ENCODE data around the gene DSTYK.
"Not testable (repeated sequence)": the region's sequence is repeated elsewhere in the genome, so short reads cannot be mapped to it uniquely, and the experiment has no call there.

DSTYK gene

GRCh38 chr1:205217418-205217817, 5.9 kb upstream of the DSTYK start:
- no peak for DNase-seq

- DNase-seq, result no peak
These were observed 5.1 kb upstream of the DSTYK start for GRCh38 chr1:205216588-205216987.

DNA sequence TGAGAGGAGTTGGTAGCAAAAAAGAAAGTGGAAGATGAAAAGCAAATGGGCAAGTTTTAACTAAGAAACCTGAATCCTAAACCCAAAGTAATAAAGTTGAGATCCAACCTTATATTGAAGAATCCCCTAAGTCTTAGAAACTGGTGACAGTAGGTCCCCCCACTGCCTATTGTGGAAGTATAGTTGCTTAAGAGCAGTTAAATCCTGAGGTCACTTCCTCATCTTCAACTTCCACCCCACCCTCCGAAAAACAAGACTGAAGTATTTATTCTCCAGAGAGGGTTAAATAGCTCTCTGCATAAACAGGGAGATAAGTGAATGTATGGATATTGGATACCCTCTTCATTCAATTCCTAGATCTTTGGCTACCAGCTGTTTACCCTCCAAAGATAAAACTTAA, 3.3 kb upstream of the DSTYK start:
- no peak for DNase-seq

DNA sequence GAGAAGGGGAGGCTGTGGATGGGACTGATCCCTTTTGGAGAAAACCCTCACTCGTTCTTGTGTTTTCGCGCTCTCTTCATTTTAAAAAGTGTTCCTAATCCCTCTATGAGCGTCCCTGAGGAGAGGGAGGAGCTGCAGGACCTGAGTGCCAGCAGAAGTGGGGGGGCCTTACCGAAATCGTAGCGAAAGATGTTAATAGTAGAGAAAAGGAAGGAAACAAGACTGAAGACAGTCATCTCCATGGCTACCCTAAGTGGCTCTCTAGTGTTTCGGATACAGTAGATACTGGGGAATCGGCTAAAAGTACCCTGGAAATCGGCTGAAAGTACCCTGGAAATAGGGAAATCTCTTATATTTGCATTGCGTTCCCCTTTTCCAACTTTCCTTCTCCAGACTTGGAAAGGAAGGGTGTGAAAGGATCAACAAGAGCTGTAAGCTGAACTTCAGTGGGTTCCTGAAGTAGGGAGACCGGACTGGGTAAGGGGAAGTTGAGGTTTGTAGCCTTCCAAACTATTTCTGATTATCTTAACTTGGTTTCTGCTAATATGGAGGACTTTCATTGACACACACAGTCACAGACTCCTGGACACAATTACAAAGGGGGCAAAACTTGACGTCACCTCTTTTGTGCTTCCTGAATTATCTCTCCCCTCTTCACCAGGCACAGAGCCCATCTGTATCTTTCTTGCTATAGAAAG, 486 bp upstream of the DSTYK start:
- DNase-seq, result no peak

- peak; percentile 13 for DNase-seq
These were observed 740 bp downstream of the DSTYK start for GRCh38 chr1:205210756-205211168.

GRCh38 chr1:205208811-205209210, 2.7 kb downstream of the DSTYK start:
- DNase-seq, result no peak

GRCh38 chr1:205205055-205205454, 6.4 kb downstream of the DSTYK start:
- no peak for DNase-seq

- DNase-seq, result peak; percentile 69
These were observed 7.0 kb downstream of the DSTYK start for GRCh38 chr1:205204552-205204951.

DNA sequence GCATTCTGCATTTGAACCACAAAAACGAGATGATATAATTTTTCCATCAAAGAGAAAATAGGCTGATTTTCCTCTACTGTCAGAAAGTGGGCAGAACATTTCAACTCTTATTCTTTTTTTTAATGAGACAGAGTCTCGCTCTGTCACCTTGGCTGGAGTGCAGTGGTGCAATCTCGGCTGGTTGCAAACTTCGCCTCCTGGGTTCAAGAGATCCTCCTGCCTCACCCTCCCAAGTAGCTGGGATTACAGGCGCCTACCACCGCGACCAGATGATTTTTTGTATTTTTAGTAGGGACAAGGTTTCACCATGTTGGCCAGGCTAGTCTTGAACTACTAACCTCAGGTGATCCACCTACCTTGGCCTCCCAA, 11.6 kb downstream of the DSTYK start:
- no peak for DNase-seq

DNA sequence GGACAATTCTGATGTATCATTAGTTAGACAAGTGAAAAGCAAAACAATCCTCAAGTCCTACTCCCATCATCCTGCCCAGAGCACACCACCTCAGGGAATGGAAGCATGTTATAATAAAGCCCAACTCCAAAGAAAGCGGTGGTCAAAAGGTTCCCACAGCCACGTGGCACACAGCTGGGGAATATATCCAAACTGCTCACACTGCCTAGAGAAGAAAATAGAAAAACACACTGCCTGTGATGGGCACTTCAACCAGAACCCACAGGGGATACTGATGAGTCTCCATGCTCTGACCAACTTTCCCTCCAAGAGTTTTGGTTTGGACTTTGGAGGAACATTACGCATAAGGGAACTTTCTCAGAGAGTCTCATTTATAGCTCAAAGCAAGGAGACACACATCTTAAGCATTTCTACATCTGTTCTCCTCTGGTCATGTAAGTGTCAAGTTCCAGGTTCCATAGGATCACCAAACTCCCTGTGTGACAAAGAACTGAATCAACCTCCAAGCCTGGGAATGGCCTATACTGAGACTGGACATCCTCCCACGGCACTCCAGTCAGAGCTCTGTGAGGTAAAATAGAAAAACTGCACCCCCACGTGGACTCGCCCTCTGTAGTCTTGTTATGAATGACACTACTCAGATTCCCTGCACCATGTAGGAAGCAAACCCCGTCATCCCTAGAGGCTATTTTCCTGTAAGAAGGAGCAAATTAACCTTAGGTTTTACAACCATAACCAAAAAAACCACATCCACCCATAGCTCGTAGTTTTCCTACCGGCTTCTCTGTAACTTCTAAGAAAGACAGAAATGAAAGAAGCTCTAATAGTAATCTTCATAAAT, 12.2 kb downstream of the DSTYK start:
- DNase-seq, result no peak

DNA sequence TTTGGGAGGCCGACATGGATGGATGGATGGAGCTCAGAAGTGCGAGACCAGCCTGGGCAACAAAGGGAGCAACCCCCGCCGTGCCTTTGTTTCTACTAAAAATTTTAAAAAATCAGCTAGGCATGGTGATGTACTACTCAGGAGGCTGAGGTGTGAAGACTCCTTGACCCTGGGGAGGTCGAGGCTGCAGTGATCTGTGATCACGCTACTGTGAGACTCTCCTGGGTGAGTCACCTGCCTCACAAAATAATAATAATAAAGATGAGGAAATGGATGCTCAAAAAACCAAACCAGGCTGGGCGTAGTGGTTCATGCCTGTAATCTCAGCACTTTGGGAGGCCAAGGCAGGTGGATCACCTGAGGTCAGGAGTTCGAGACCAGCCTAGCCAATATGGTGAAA, 19.2 kb downstream of the DSTYK start:
- no peak for DNase-seq

GRCh38 chr1:205191622-205192021, 19.9 kb downstream of the DSTYK start:
- DNase-seq, result no peak

DNA sequence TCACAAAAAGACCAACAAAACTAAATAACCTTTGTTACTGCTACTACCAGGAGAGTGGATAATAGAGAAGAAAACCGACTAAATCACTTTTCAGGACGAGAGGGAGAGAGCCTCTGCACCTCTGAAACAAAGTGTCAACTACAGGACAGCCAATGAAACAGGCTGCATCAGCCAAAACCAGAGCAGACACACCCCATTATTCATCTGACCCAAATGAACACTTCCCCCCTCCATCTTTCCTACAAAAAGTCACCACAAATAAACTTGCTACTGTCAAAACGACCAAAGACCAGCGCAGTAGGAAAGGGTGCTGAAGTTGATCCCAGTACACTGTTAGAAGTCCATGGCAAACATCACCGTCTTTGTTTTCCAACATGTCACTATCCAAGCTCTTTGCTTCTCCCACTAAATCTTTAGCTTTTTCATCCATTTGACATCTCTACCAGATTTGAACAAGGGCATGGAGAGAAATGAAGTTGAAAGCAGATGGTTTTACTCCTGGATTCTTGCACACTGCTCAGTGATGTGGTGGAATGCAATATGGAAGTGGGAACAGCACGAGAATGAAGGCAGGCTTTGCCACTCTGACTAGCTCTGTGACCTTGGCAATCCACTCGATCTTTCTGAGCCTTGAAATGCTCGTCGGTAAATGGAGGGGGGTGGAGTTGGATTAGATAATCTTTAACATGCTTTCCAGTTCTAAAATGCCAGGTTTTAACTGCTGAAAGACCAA, 20.5 kb downstream of the DSTYK start:
- DNase-seq, result peak; percentile 20

GRCh38 chr1:205189131-205189530, 22.4 kb downstream of the DSTYK start:
- no peak for DNase-seq

GRCh38 chr1:205188596-205188995, 22.9 kb downstream of the DSTYK start:
- no peak for DNase-seq

GRCh38 chr1:205188098-205188497, 23.4 kb downstream of the DSTYK start:
- DNase-seq, result peak; percentile 6

DNA sequence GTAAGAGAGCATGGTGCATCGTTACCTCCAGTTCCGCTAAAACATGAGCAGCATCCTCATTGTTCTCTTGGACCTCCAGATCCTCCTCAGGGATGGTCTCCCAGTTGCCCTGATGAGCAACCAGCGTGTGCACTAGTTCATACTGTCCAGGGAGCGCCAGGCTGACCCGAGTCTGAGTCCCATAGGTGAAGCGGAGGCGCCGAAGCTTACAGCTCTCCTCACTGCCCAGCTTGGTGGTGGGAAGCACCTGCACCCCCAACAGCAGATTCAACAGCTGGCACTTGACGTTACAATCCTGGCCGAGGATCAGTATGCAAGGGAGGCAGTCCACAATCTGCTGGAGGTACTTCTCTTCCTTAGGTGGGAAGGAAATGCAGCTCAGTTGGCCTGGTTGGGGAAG, 24.1 kb downstream of the DSTYK start:
- no peak for DNase-seq

DNA sequence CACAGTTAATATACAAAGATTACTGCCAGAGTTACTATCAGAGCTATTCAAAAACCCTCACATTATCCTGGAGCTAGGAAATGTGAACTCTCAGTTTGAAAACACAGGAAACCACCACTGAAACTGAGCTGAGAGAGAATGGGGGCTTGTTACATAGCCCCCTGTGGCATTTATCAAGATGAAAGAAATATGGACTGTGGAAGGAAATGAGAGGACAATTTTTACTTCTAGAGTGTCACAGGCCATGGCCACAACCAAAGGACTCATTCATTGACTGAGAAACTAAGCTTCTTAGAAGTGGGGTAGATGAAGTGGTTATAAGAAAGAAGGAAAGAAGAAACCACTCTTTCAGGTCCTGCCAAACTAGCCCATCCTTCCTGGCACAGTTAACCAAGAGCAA, 25.3 kb downstream of the DSTYK start:
- no peak for DNase-seq

GRCh38 chr1:205183676-205184335, 27.7 kb downstream of the DSTYK start:
- no peak for DNase-seq

DNA sequence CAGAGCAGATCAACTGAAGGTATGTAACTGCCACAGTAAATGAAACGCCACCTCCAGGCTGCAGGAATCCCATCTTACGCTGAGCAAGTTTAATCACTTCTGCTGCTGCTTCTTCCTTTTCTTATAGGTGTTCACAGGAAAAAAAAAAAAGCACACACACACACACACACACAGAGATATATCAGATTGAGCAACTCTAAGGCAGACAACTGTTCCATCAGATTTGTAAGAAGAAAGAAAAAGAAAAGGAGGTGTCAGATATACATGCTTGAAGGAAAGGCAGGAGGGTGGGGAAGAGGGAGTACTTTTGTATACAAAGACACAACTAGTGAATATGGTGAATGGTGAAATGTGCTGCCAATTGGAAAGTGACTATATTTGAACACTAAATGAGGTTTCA, 28.6 kb downstream of the DSTYK start:
- no peak for DNase-seq

GRCh38 chr1:205180331-205180730, 31.2 kb downstream of the DSTYK start:
- not testable (repeated sequence) for DNase-seq

GRCh38 chr1:205179842-205180241, 31.7 kb downstream of the DSTYK start:
- DNase-seq, result peak; percentile 11

DNA sequence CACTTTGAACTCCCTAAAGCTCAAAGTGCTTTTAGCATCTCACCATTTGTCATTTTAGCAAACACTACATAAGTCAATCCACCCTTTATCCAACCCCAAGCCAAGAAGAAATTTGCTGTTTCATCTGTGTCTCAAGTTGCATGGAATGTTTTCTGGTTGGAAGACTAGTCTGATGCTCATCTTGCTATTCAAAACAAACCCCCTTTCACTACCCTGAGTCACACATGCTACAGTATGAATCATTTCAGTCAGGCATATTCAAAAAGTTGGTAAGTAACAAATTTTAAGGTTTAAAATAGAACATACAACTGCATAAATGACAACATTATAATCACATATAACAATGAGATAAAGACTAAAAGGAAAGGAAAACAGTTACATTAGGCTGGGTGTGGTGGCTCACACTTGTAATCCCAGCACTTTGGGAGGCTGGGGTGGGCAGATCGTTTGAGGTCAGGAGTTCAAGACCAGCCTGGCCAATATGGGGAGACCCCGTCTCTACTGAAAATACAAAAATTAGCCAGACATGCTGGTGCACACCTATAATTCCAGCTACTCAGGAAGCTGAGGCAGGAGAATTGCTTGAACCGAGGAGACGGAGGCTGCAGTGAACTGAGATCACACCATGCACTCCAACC, 38.7 kb downstream of the DSTYK start:
- peak; percentile 97 for DNase-seq

All from HCEC 1CT (cell line).